ENCODE results near the gene PSMC6.
"Not testable (repeated sequence)": the region's sequence is repeated elsewhere in the genome, so short reads cannot be mapped to it uniquely, and the experiment has no call there.

GRCh38 chr14:52729035-52729434 is 22.0 kb downstream of the PSMC6 start:
- TF ChIP-seq CTCF, POLR2A (IDR thresholded peaks at IDR 0.05): not testable (repeated sequence)
